MM.1S (cell line): ENCODE results near the gene DEPDC5.

ENCODE experiments used
- DNase-seq: peaks from one replicate; pipeline ENCODE4 v3.0.0-alpha.2; 2015
- H2AFZ ChIP-seq: fragments of 300-600 bp; sonication (generic); 2 replicates; pipeline ENCODE4 v1.6.0; 2016; ENCODE audit warnings: antibody characterized with exemption, low read length
- H3F3A ChIP-seq: fragments of 300-600 bp; sonication (generic); 2 replicates; pipeline ENCODE4 v1.6.1; 2016; ENCODE audit warnings: mild to moderate bottlenecking, antibody characterized with exemption, low read length, moderate library complexity, mixed read lengths; ENCODE audit not compliant: insufficient read depth
- H3K27ac ChIP-seq: fragments of 300-600 bp; sonication (generic); 2 replicates; pipeline ENCODE4 v1.5.1; 2016; ENCODE audit warnings: mild to moderate bottlenecking, low read length
- H3K27me3 ChIP-seq: fragments of 300-600 bp; sonication (generic); replicated peaks from 2 replicates; pipeline ENCODE4 v1.6.0; 2016; ENCODE audit warnings: low read length; ENCODE audit not compliant: insufficient read depth
- H3K36me3 ChIP-seq: fragments of 300-600 bp; sonication (generic); replicated peaks from 2 replicates; pipeline ENCODE4 v1.6.1; 2016; ENCODE audit warnings: mild to moderate bottlenecking, low read length, mixed read lengths; ENCODE audit not compliant: insufficient read depth
- H3K4me1 ChIP-seq: fragments of 300-600 bp; sonication (generic); 2 replicates; pipeline ENCODE4 v1.6.1; 2016; ENCODE audit warnings: low read length, mixed read lengths
- H3K4me2 ChIP-seq: fragments of 300-600 bp; sonication (generic); 2 replicates; pipeline ENCODE4 v1.6.0; 2016; ENCODE audit warnings: low read depth, low read length
- H3K4me3 ChIP-seq: fragments of 300-600 bp; sonication (generic); 2 replicates; pipeline ENCODE4 v1.5.1; 2016; ENCODE audit warnings: low read length, mixed read lengths
- H3K79me2 ChIP-seq: fragments of 300-600 bp; sonication (generic); 2 replicates; pipeline ENCODE4 v1.6.1; 2016; ENCODE audit warnings: mixed run types, low read length, mixed read lengths
- H3K9ac ChIP-seq: fragments of 300-600 bp; sonication (generic); 2 replicates; pipeline ENCODE4 v1.6.1; 2016; ENCODE audit warnings: low read length, mixed read lengths
- H3K9me2 ChIP-seq: fragments of 300-600 bp; sonication (generic); replicated peaks from 2 replicates; pipeline ENCODE4 v1.6.1; 2016; ENCODE audit warnings: mild to moderate bottlenecking, low read length, mixed read lengths; ENCODE audit not compliant: insufficient read depth
- H3K9me3 ChIP-seq: fragments of 300-600 bp; sonication (generic); replicated peaks from 2 replicates; pipeline ENCODE4 v1.6.1; 2016; ENCODE audit warnings: mild to moderate bottlenecking, low read length, mixed read lengths; ENCODE audit not compliant: insufficient read depth
- H4K20me1 ChIP-seq: fragments of 300-600 bp; sonication (generic); 2 replicates; pipeline ENCODE4 v1.6.1; 2016; ENCODE audit warnings: mild to moderate bottlenecking, low read length, moderate library complexity, mixed read lengths; ENCODE audit not compliant: insufficient read depth
- CTCF ChIP-seq: fragments of 300-600 bp; sonication (generic); IDR thresholded peaks from 2 replicates; pipeline ENCODE4 v1.5.1; 2016; ENCODE audit warnings: antibody characterized with exemption, low read length, mixed read lengths
- EZH2 ChIP-seq: fragments of 300-600 bp; sonication (generic); optimal IDR thresholded peaks from 2 replicates; pipeline ENCODE3; 2017; ENCODE audit warnings: low read depth, mild to moderate bottlenecking, antibody characterized with exemption, low read length, mixed read lengths
- EZH2phosphoT487 ChIP-seq: fragments of 300-600 bp; sonication (generic); IDR thresholded peaks from 2 replicates; pipeline ENCODE4 v1.6.1; 2018; ENCODE audit warnings: antibody characterized with exemption, low read length

DEPDC5 gene

GRCh38 chr22:31926969-31927368 is 173.2 kb downstream of the DEPDC5 start:
- H3K27me3 ChIP-seq, result no peaks in the 10 kb centered on the region
- TF ChIP-seq EZH2 (no peak), CTCF (no peak), EZH2phosphoT487 (no peak)
- H3F3A ChIP-seq, result no peaks in the 10 kb centered on the region
- H2AFZ ChIP-seq, result no peak overlapping the region
- no peaks in the 10 kb centered on the region for H3K9me3 ChIP-seq
- H3K79me2 ChIP-seq, result no peaks in the 10 kb centered on the region
- no peak for DNase-seq
- no peaks in the 10 kb centered on the region for H3K4me1 ChIP-seq
- H3K9ac ChIP-seq, result no peak overlapping the region
- no peak overlapping the region for H3K27ac ChIP-seq
- no peak overlapping the region for H3K4me3 ChIP-seq
- no peaks in the 10 kb centered on the region for H4K20me1 ChIP-seq
- no peaks in the 10 kb centered on the region for H3K9me2 ChIP-seq
- no peak overlapping the region for H3K4me2 ChIP-seq
- no peaks in the 10 kb centered on the region for H3K36me3 ChIP-seq

- H3K9ac ChIP-seq, result no peak overlapping the region
- H3K27ac ChIP-seq, result no peak overlapping the region
- no peaks in the 10 kb centered on the region for H3K9me3 ChIP-seq
- no peak overlapping the region for H3K4me3 ChIP-seq
- no peak for DNase-seq
- H4K20me1 ChIP-seq, result no peaks in the 10 kb centered on the region
- no peaks in the 10 kb centered on the region for H3F3A ChIP-seq
- H3K9me2 ChIP-seq, result no peaks in the 10 kb centered on the region
- H2AFZ ChIP-seq, result no peak overlapping the region
- H3K27me3 ChIP-seq, result no peaks in the 10 kb centered on the region
- no peaks in the 10 kb centered on the region for H3K79me2 ChIP-seq
- H3K36me3 ChIP-seq, result no peaks in the 10 kb centered on the region
- H3K4me1 ChIP-seq, result no peaks in the 10 kb centered on the region
- TF ChIP-seq EZH2 (no peak), EZH2phosphoT487 (no peak), CTCF (no peak)
- H3K4me2 ChIP-seq, result no peak overlapping the region
These were observed 173.7 kb downstream of the DEPDC5 start for GRCh38 chr22:31927562-31927961.

- no peak for DNase-seq
- Histone ChIP-seq H3K27ac (no peak overlapping the region), H3K4me3 (no peak overlapping the region), H3K27me3 (no peaks in the 10 kb centered on the region), H3K9me3 (no peaks in the 10 kb centered on the region), H4K20me1 (no peaks in the 10 kb centered on the region), H3K9ac (no peak overlapping the region), H3F3A (no peaks in the 10 kb centered on the region), H3K4me2 (no peak overlapping the region), H2AFZ (no peak overlapping the region), H3K9me2 (no peaks in the 10 kb centered on the region), H3K4me1 (no peaks in the 10 kb centered on the region), H3K79me2 (no peaks in the 10 kb centered on the region), H3K36me3 (no peaks in the 10 kb centered on the region)
- no peak for TF ChIP-seq EZH2phosphoT487
- TF ChIP-seq CTCF, result no peak
- no peak for TF ChIP-seq EZH2
These were observed 175.5 kb downstream of the DEPDC5 start for GRCh38 chr22:31929167-31929930.
